Upper lobe of left lung (tissue), 6 donors: Measurements from ENCODE around the gene CEP44. TPM values are rescaled to one million over a fixed set of nuclear protein-coding genes. Genes with fewer than 3 reads are reported as not detected.
"Not testable (repeated sequence)": the region's sequence is repeated elsewhere in the genome, so short reads cannot be mapped to it uniquely, and the experiment has no call there.

Experiments
- ATAC-seq, 2 donors: fragments of 200-7000 bp; cut with Tn5 transposase; one replicate each; pipeline ENCODE4 v1.9.1; 2022; ENCODE audit warnings: mild to moderate bottlenecking in 2 of 2, moderate library complexity in 2 of 2; ENCODE audit not compliant: low FRiP score in 2 of 2
- DNase-seq, 2 donors: peaks; one replicate each; pipeline ENCODE4 v3.0.0-alpha.2; 2019 to 2020
- H3K27ac ChIP-seq, 4 donors: fragments of 200-600 bp; sonication (generic); one replicate each; pipeline ENCODE4 v1.5.1; 2016 to 2019
- H3K27me3 ChIP-seq, 4 donors: fragments of 200-600 bp; sonication (generic); one replicate each; pipeline ENCODE4 v1.5.1; 2017 to 2019
- H3K36me3 ChIP-seq, 4 donors: fragments of 200-600 bp; sonication (generic); one replicate each; pipeline ENCODE4 v1.5.1; 2016 to 2019
- H3K4me1 ChIP-seq, 4 donors: fragments of 200-600 bp; sonication (generic); one replicate each; pipeline ENCODE4 v1.5.1; 2018 to 2019
- H3K4me3 ChIP-seq, 4 donors: fragments of 200-600 bp; sonication (generic); one replicate each; pipeline ENCODE4 v1.5.1; 2017 to 2019; ENCODE audit warnings: mild to moderate bottlenecking in 2 of 4, moderate library complexity in 1 of 4
- H3K9me3 ChIP-seq, 4 donors: fragments of 200-600 bp; sonication (generic); one replicate each; pipeline ENCODE4 v1.5.1; 2018 to 2019
- CTCF ChIP-seq, 6 experiments: fragments of 450-650 bp in 4 of 6; fragments of 200-600 bp in 2 of 6; sonication (generic) in 2 of 6; IDR thresholded peaks; one replicate each; pipeline ENCODE4 v1.5.1; 2016 to 2019; ENCODE audit warnings: antibody characterized with exemption in 6 of 6
- EP300 ChIP-seq, 4 donors: sonication (generic); formaldehyde crosslinking; IDR thresholded peaks; one replicate each; pipeline ENCODE4 v1.5.1; 2017; ENCODE audit warnings: antibody characterized with exemption in 4 of 4, control low read depth in 2 of 4
- POLR2A ChIP-seq, 4 donors: fragments of 450-650 bp; IDR thresholded peaks; one replicate each; pipeline ENCODE4 v1.5.1; 2016 to 2017; ENCODE audit warnings: antibody characterized with exemption in 4 of 4, mild to moderate bottlenecking in 2 of 4
- POLR2AphosphoS5 ChIP-seq, 2 donors: sonication (generic); formaldehyde crosslinking; IDR thresholded peaks; one replicate each; pipeline ENCODE4 v1.5.1; 2017; ENCODE audit warnings: antibody characterized with exemption in 2 of 2
- WGBS, 2 donors: methylation state at CpG; one replicate each; pipeline ENCODE4 v1.1.5; 2017 to 2018; 5-methylcytosine and 5-hydroxymethylcytosine counted together
- total RNA-seq, 6 donors: library from RNA; depleted of rRNA in 4 of 6; stranded (reverse); fragments of >200 nt in 4 of 6; gene quantifications; one replicate each; pipeline versions ENCODE4 v1.1.0 to v1.2.1, GENCODE V29; 2016 to 2021
- donor health status: DM: no; HTN: no; CAD: no; lungs with moderate emphysema.
- donor health status: DM: no; HTN: yes; CAD: no; lungs with severe emphysema.

Gene CEP44
- total RNA-seq, 6 donors from 2014 or later, result 9.9 to 33.1 (median 12.7) TPM

GRCh38 chr4:174362340-174362739 lies 78.6 kb downstream of the CEP44 start:
- no peak for ATAC-seq
- Histone ChIP-seq H3K27me3 (no peaks in the 10 kb centered on the region), H3K4me1 (no peaks in the 10 kb centered on the region), H3K9me3 (no peaks in the 10 kb centered on the region), H3K36me3 (no peaks in the 10 kb centered on the region), H3K27ac (no peak overlapping the region), H3K4me3 (no peak overlapping the region)
- DNase-seq, result no peak
- TF ChIP-seq EP300 (IDR thresholded peaks at IDR 0.05), result no peak
- no peak for TF ChIP-seq POLR2AphosphoS5 (IDR thresholded peaks at IDR 0.05)
- TF ChIP-seq POLR2A (IDR thresholded peaks at IDR 0.05), result no peak
- no peak for TF ChIP-seq CTCF (IDR thresholded peaks at IDR 0.05)
- 88 to 89% methylated on average over 2 of the region's 2 CpGs for WGBS, 2 donors

DNA sequence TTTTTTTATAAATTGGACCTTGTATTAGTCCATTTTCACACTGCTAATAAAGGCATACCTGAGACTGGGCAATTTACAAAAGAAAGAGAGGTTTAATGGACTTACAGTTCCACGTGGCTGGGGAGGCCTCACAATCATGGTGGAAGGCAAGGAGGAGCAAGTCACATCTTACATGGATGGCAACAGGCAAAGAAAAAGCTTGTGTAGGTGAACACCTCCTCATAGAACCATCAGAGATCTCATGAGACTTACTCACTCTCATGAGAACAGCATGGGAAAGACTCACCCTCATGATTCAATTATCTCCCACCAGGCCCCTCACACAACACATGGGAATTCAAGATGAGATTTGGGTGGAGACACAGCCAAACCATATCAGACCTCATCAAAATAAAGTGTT lies 80.1 kb downstream of the CEP44 start:
- not testable (repeated sequence) for H3K4me3 ChIP-seq, H3K27me3 ChIP-seq, H3K4me1 ChIP-seq, ATAC-seq, H3K36me3 ChIP-seq, DNase-seq, H3K27ac ChIP-seq, H3K9me3 ChIP-seq
- WGBS, 2 donors, result 63 to 73% methylated on average over 1 of the region's 1 CpG

GRCh38 chr4:174365018-174365587 lies 81.4 kb downstream of the CEP44 start:
- ATAC-seq, result peak in 1 of 2 donors; percentile 46

DNA sequence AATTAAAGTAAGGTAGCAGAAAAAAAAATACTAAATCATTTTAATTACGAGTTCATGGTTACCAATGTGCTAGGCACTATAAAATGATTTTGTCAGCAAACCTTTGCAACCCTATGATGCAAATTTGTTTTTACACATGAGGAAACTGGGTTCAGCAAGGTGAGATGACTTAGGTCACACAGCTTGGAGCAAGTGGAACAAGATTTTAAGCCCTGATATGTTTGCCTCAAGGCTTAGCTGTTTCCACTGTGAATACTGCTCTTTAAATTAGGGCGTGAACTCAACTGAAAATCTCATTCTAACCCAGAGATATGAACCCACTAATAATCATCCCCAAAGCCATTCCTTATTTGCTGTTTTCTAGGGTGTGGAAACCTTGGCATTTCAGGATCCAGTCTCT lies 86.3 kb downstream of the CEP44 start:
- H3K9me3 ChIP-seq, result peaks cover 0 to 3% (median 0%) of the 10 kb centered on the region in 4 donors
- ATAC-seq (no peak), DNase-seq (no peak)
- H3K4me3 ChIP-seq, result no peak overlapping the region
- no peaks in the 10 kb centered on the region for H3K27me3 ChIP-seq
- TF ChIP-seq EP300 (IDR thresholded peaks at IDR 0.05), result no peak
- no peak for TF ChIP-seq POLR2A (IDR thresholded peaks at IDR 0.05)
- TF ChIP-seq POLR2AphosphoS5 (IDR thresholded peaks at IDR 0.05), result no peak
- no peak for TF ChIP-seq CTCF (IDR thresholded peaks at IDR 0.05)
- no peaks in the 10 kb centered on the region for H3K36me3 ChIP-seq
- H3K4me1 ChIP-seq, result no peaks in the 10 kb centered on the region
- no peak overlapping the region for H3K27ac ChIP-seq
- 88 to 92% methylated on average over 2 of the region's 2 CpGs for WGBS, 2 donors

More at GRCh38 chr4:174365018-174365587, 81.4 kb downstream of the CEP44 start:
- TF ChIP-seq CTCF (IDR thresholded peaks at IDR 0.05) (peak in 4 of 6 experiments; percentile 20 to 48 (median 44)), POLR2AphosphoS5 (IDR thresholded peaks at IDR 0.05) (no peak), POLR2A (IDR thresholded peaks at IDR 0.05) (no peak)
- Histone ChIP-seq H3K4me3 (no peak overlapping the region), H3K27ac (no peak overlapping the region), H3K9me3 (peaks cover 0 to 3% (median 0%) of the 10 kb centered on the region in 4 donors), H3K36me3 (no peaks in the 10 kb centered on the region), H3K27me3 (no peaks in the 10 kb centered on the region), H3K4me1 (no peaks in the 10 kb centered on the region)
- no peak for DNase-seq
- WGBS, 2 donors, result 26 to 29% methylated on average over 2 of the region's 2 CpGs

GRCh38 chr4:174373821-174374220 lies 90.1 kb downstream of the CEP44 start:
- Histone ChIP-seq H3K4me3 (no peak overlapping the region), H3K27ac (no peak overlapping the region), H3K27me3 (no peaks in the 10 kb centered on the region), H3K36me3 (no peaks in the 10 kb centered on the region), H3K4me1 (no peaks in the 10 kb centered on the region), H3K9me3 (no peaks in the 10 kb centered on the region)
- no peak for ATAC-seq
- TF ChIP-seq POLR2A (IDR thresholded peaks at IDR 0.05) (no peak), EP300 (IDR thresholded peaks at IDR 0.05) (no peak), CTCF (IDR thresholded peaks at IDR 0.05) (no peak), POLR2AphosphoS5 (IDR thresholded peaks at IDR 0.05) (no peak)
- WGBS, 2 donors, result 71 to 73% methylated on average over 1 of the region's 1 CpG
- no peak for DNase-seq
